ENCODE results near the gene NETO2.
A peak's percentile ranks its signal among the peaks of the same experiment; 100 is the strongest.
"Not testable (repeated sequence)": the region's sequence is repeated elsewhere in the genome, so short reads cannot be mapped to it uniquely, and the experiment has no call there.

The NETO2 gene

GRCh38 chr16:47160422-47160821 is 16.7 kb upstream of the NETO2 start:
- no peak for FAIRE-seq
- no peak for DNase-seq (ENCODE audit: insufficient read length, low spot score)
- TF ChIP-seq CTCF (IDR thresholded peaks at IDR 0.05; ENCODE audit: insufficient read depth, missing control alignments): no peak

DNA sequence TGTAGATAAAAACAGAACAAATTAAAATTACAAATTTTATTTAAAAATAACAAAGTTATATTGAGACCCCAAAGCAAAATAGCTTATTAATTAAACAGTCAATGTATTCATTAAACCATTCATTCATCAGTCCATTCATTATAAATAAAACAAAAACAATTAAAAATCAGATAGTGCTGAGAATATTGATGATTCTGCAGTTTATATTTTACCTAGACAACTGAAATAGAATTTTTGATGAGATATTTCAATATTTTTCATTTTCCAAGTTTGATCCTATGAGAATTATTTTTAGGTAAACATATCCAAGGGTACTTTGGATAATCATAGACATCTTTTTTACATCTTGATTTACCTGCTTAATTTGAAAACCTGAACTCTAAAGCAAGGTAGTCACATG is 15.2 kb upstream of the NETO2 start:
- FAIRE-seq (no peak), DNase-seq (ENCODE audit: insufficient read length, low spot score) (no peak)
- TF ChIP-seq CTCF (IDR thresholded peaks at IDR 0.05; ENCODE audit: insufficient read depth, missing control alignments): no peak

- DNase-seq (ENCODE audit: insufficient read length, low spot score) (no peak), FAIRE-seq (no peak)
Measured at GRCh38 chr16:47156680-47157215, 13.0 kb upstream of the NETO2 start.

GRCh38 chr16:47152501-47152900 is 8.8 kb upstream of the NETO2 start:
- not testable (repeated sequence) for FAIRE-seq; DNase-seq (ENCODE audit: insufficient read length, low spot score)

More at GRCh38 chr16:47156680-47157215, 13.0 kb upstream of the NETO2 start:
- no peak for TF ChIP-seq CTCF (IDR thresholded peaks at IDR 0.05; ENCODE audit: insufficient read depth, missing control alignments)

- DNase-seq (ENCODE audit: insufficient read length, low spot score): no peak
- no peak for FAIRE-seq
- TF ChIP-seq CTCF (IDR thresholded peaks at IDR 0.05; ENCODE audit: insufficient read depth, missing control alignments): no peak
Measured at GRCh38 chr16:47150067-47150466, 6.3 kb upstream of the NETO2 start.

- FAIRE-seq (no peak), DNase-seq (ENCODE audit: insufficient read length, low spot score) (no peak)
- no peak for TF ChIP-seq CTCF (IDR thresholded peaks at IDR 0.05; ENCODE audit: insufficient read depth, missing control alignments)
Measured at GRCh38 chr16:47144559-47144877, 773 bp upstream of the NETO2 start.

- no peak for FAIRE-seq
- peak; percentile 27 for DNase-seq (ENCODE audit: insufficient read length, low spot score)
- TF ChIP-seq CTCF (IDR thresholded peaks at IDR 0.05; ENCODE audit: insufficient read depth, missing control alignments): peak; percentile 55
Measured at GRCh38 chr16:47142821-47143676, 696 bp downstream of the NETO2 start.
